Stimulated activated CD8-positive, alpha-beta memory T cell treated with anti-CD3 and anti-CD28 coated beads, Interleukin-12 subunit alpha, Interleukin-12 subunit beta, amount 100 ng/mL, for 4 hours (primary cell): ENCODE data around the gene MYO5B.
"Not testable (repeated sequence)": the region's sequence is repeated elsewhere in the genome, so short reads cannot be mapped to it uniquely, and the experiment has no call there.

Experiments used
- DNase-seq: peaks from one replicate; pipeline ENCODE4 v3.0.0-alpha.2; 2020; ENCODE audit warnings: low read depth

Gene MYO5B

GRCh38 chr18:49850636-49851035, 344.3 kb downstream of the MYO5B start:
- DNase-seq = no peak

GRCh38 chr18:49849331-49850217, 345.4 kb downstream of the MYO5B start:
- no peak for DNase-seq

GRCh38 chr18:49848115-49848514, 346.8 kb downstream of the MYO5B start:
- no peak for DNase-seq

- DNase-seq = no peak
Observed at GRCh38 chr18:49847524-49847923, 347.4 kb downstream of the MYO5B start.

GRCh38 chr18:49846718-49847470, 348.1 kb downstream of the MYO5B start:
- no peak for DNase-seq

- DNase-seq = no peak
Observed at GRCh38 chr18:49846361-49846662, 348.6 kb downstream of the MYO5B start.

- no peak for DNase-seq
Observed at GRCh38 chr18:49845629-49846360, 349.2 kb downstream of the MYO5B start.

- DNase-seq = no peak
Observed at GRCh38 chr18:49844903-49845302, 350.0 kb downstream of the MYO5B start.

- no peak for DNase-seq
Observed at GRCh38 chr18:49843778-49844625, 350.9 kb downstream of the MYO5B start.

GRCh38 chr18:49843131-49843530, 351.8 kb downstream of the MYO5B start:
- no peak for DNase-seq

- no peak for DNase-seq
Observed at GRCh38 chr18:49842656-49843055, 352.3 kb downstream of the MYO5B start.

- no peak for DNase-seq
Observed at GRCh38 chr18:49841236-49842217, 353.4 kb downstream of the MYO5B start.

- DNase-seq = no peak
Observed at GRCh38 chr18:49839012-49839411, 355.9 kb downstream of the MYO5B start.

GRCh38 chr18:49838381-49838780, 356.6 kb downstream of the MYO5B start:
- no peak for DNase-seq

GRCh38 chr18:49837889-49838288, 357.1 kb downstream of the MYO5B start:
- DNase-seq = no peak

GRCh38 chr18:49837316-49837835, 357.6 kb downstream of the MYO5B start:
- DNase-seq = not testable (repeated sequence)

GRCh38 chr18:49835405-49835804, 359.5 kb downstream of the MYO5B start:
- no peak for DNase-seq

GRCh38 chr18:49834258-49834657, 360.7 kb downstream of the MYO5B start:
- DNase-seq = no peak

- no peak for DNase-seq
Observed at GRCh38 chr18:49833814-49834213, 361.1 kb downstream of the MYO5B start.

- no peak for DNase-seq
Observed at GRCh38 chr18:49832221-49832647, 362.7 kb downstream of the MYO5B start.
